Suprapubic skin (tissue), 4 donors: ENCODE measurements around the gene IRS2. TPM values are rescaled to one million over a fixed set of nuclear protein-coding genes. Genes with fewer than 3 reads are reported as not detected.

Experiments
- DNase-seq, 2 donors: peaks; one replicate each; pipeline ENCODE4 v3.0.0-alpha.2; 2019; ENCODE audit warnings: low spot score in 2 of 2
- H3K27ac ChIP-seq: fragments of 200-600 bp; sonication (generic); one replicate; pipeline ENCODE4 v1.5.1; 2019
- H3K27me3 ChIP-seq: fragments of 200-600 bp; sonication (generic); one replicate; pipeline ENCODE4 v1.5.1; 2019
- H3K36me3 ChIP-seq: fragments of 200-600 bp; sonication (generic); one replicate; pipeline ENCODE4 v1.5.1; 2019
- H3K4me1 ChIP-seq: fragments of 200-600 bp; sonication (generic); one replicate; pipeline ENCODE4 v1.5.1; 2019
- H3K4me3 ChIP-seq: fragments of 200-600 bp; sonication (generic); one replicate; pipeline ENCODE4 v1.5.1; 2019; ENCODE audit warnings: mild to moderate bottlenecking
- H3K9me3 ChIP-seq: fragments of 200-600 bp; sonication (generic); one replicate; pipeline ENCODE4 v1.5.1; 2019
- CTCF ChIP-seq, 2 donors: fragments of 200-600 bp in 1 of 2; fragments of 450-650 bp in 1 of 2; sonication (generic) in 1 of 2; IDR thresholded peaks; one replicate each; pipeline ENCODE4 v1.5.1; 2016 to 2019; ENCODE audit warnings: antibody characterized with exemption in 2 of 2, mild to moderate bottlenecking in 1 of 2, moderate library complexity in 1 of 2
- EP300 ChIP-seq: sonication (generic); formaldehyde crosslinking; IDR thresholded peaks from one replicate; pipeline ENCODE4 v1.6.1; 2017; ENCODE audit warnings: antibody characterized with exemption
- POLR2A ChIP-seq, 2 donors: fragments of 450-650 bp; IDR thresholded peaks; one replicate each; pipeline ENCODE4 v1.6.1; 2017; ENCODE audit warnings: antibody characterized with exemption in 2 of 2, mild to moderate bottlenecking in 2 of 2, moderate library complexity in 2 of 2
- POLR2AphosphoS5 ChIP-seq, 3 donors: sonication (generic); formaldehyde crosslinking; IDR thresholded peaks; one replicate each; pipeline ENCODE4 v1.6.1; 2017; ENCODE audit warnings: antibody characterized with exemption in 3 of 3
- WGBS: methylation state at CpG from one replicate; pipeline ENCODE4 v1.1.5; 2018; 5-methylcytosine and 5-hydroxymethylcytosine counted together
- total RNA-seq, 4 donors: library from RNA; depleted of rRNA; stranded (reverse); fragments of >200 nt; gene quantifications; one replicate each; pipeline ENCODE4 v1.1.0, GENCODE V29; 2016

IRS2 gene
- total RNA-seq, 4 donors from 2014 or later, result 41.1 to 62.5 (median 51.8) TPM

GRCh38 chr13:109821103-109821502 lies 34.7 kb upstream of the IRS2 start:
- TF ChIP-seq POLR2A (IDR thresholded peaks at IDR 0.05) (no peak), POLR2AphosphoS5 (IDR thresholded peaks at IDR 0.05) (no peak), EP300 (no peak), CTCF (IDR thresholded peaks at IDR 0.05) (no peak)
- no peak overlapping the region for H3K4me3 ChIP-seq
- DNase-seq, result no peak
- no peaks in the 10 kb centered on the region for H3K36me3 ChIP-seq
- no peak overlapping the region for H3K27ac ChIP-seq
- 27% methylated on average over 3 of the region's 3 CpGs for WGBS
- H3K9me3 ChIP-seq, result no peaks in the 10 kb centered on the region
- no peaks in the 10 kb centered on the region for H3K27me3 ChIP-seq
- peaks cover 15% of the 10 kb centered on the region for H3K4me1 ChIP-seq

DNA sequence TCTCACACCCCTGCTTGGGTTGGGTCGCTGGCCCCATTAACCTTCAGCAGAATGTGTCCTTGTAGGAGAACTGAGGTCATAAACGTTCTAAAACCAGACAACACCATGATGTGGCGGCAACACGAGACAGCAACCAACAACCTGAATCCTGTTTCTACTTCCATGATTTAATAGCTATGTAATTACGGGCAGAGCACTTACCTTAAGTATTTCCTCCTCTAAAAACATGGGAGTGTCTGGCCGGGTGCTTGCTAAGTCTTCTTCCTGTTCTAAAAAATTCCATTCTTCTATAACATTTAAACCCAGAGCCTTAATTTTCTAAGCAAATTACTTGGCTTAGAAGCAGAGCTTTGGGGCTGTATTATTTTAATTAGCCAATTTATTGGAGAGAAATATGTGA lies 33.5 kb upstream of the IRS2 start:
- H3K4me1 ChIP-seq, result peaks cover 15% of the 10 kb centered on the region
- 55% methylated on average over 6 of the region's 6 CpGs for WGBS
- H3K27me3 ChIP-seq, result no peaks in the 10 kb centered on the region

DNA sequence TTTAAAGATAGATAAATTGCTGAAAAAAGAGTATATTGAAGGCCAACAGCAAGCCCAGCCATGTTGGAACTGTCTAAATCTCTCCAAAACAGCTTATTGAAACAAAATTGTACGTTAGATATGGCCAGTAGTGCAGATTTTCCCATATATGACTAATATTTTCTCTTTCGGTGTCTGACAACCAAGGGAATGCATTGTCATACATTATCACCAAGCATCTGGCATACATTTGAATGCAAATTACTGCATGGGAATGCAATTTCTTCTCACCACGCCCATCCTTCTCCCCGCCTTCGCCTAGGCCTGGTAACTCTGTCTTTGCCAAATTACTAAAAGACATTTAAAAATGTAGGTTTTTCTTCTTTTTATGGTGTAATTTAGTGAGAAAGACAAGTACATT lies 32.5 kb upstream of the IRS2 start:
- peaks cover 15% of the 10 kb centered on the region for H3K4me1 ChIP-seq
- no peaks in the 10 kb centered on the region for H3K36me3 ChIP-seq
- WGBS, result 54% methylated on average over 5 of the region's 5 CpGs
- no peaks in the 10 kb centered on the region for H3K9me3 ChIP-seq
- H3K4me3 ChIP-seq, result no peak overlapping the region
- TF ChIP-seq EP300, result no peak
- no peak for TF ChIP-seq POLR2AphosphoS5 (IDR thresholded peaks at IDR 0.05)
- no peak for TF ChIP-seq CTCF (IDR thresholded peaks at IDR 0.05)
- TF ChIP-seq POLR2A (IDR thresholded peaks at IDR 0.05), result no peak
- H3K27me3 ChIP-seq, result no peaks in the 10 kb centered on the region
- no peak for DNase-seq
- H3K27ac ChIP-seq, result no peak overlapping the region

More for the DNA sequence above, 33.5 kb upstream of the IRS2 start:
- no peak for TF ChIP-seq EP300
- no peak for TF ChIP-seq POLR2A (IDR thresholded peaks at IDR 0.05)
- no peak for TF ChIP-seq POLR2AphosphoS5 (IDR thresholded peaks at IDR 0.05)
- TF ChIP-seq CTCF (IDR thresholded peaks at IDR 0.05), result no peak
- Histone ChIP-seq H3K27ac (no peak overlapping the region), H3K4me3 (no peak overlapping the region), H3K36me3 (no peaks in the 10 kb centered on the region), H3K9me3 (no peaks in the 10 kb centered on the region)
- no peak for DNase-seq

GRCh38 chr13:109817591-109818535 lies 31.5 kb upstream of the IRS2 start:
- no peaks in the 10 kb centered on the region for H3K9me3 ChIP-seq
- H3K27me3 ChIP-seq, result no peaks in the 10 kb centered on the region
- peaks cover 15% of the 10 kb centered on the region for H3K4me1 ChIP-seq
- H3K4me3 ChIP-seq, result no peak overlapping the region
- TF ChIP-seq POLR2A (IDR thresholded peaks at IDR 0.05), result no peak
- TF ChIP-seq POLR2AphosphoS5 (IDR thresholded peaks at IDR 0.05), result no peak
- no peak for TF ChIP-seq CTCF (IDR thresholded peaks at IDR 0.05)
- TF ChIP-seq EP300, result no peak
- H3K36me3 ChIP-seq, result no peaks in the 10 kb centered on the region
- DNase-seq, result no peak
- 46% methylated on average over 9 of the region's 9 CpGs for WGBS
- H3K27ac ChIP-seq, result no peak overlapping the region

GRCh38 chr13:109816808-109817203 lies 30.4 kb upstream of the IRS2 start:
- no peaks in the 10 kb centered on the region for H3K36me3 ChIP-seq
- no peak overlapping the region for H3K27ac ChIP-seq
- no peaks in the 10 kb centered on the region for H3K9me3 ChIP-seq
- peaks cover 15% of the 10 kb centered on the region for H3K4me1 ChIP-seq
- no peak for DNase-seq
- no peak for TF ChIP-seq POLR2AphosphoS5 (IDR thresholded peaks at IDR 0.05)
- no peak for TF ChIP-seq EP300
- no peak overlapping the region for H3K4me3 ChIP-seq
- 87% methylated on average over 4 of the region's 4 CpGs for WGBS
- H3K27me3 ChIP-seq, result no peaks in the 10 kb centered on the region
